Brain microvascular endothelial cell (primary cell): Measurements from ENCODE around the gene ABCG8.

ENCODE experiments used
- DNase-seq: peaks from one replicate; pipeline ENCODE4 v3.0.0-alpha.2; 2020
- H3K27ac ChIP-seq: fragments of 250-450 bp; sonication (Bioruptor Pico); 2 replicates; pipeline ENCODE4 v1.5.1; 2020; ENCODE audit warnings: mild to moderate bottlenecking, moderate library complexity
- H3K27me3 ChIP-seq: fragments of 250-450 bp; sonication (Bioruptor Pico); replicated peaks from 2 replicates; pipeline ENCODE4 v1.5.1; 2020; ENCODE audit warnings: mild to moderate bottlenecking
- H3K36me3 ChIP-seq: fragments of 250-450 bp; sonication (Bioruptor Pico); replicated peaks from 2 replicates; pipeline ENCODE4 v1.5.1; 2020; ENCODE audit warnings: mild to moderate bottlenecking
- H3K4me3 ChIP-seq: 2 replicates; pipeline ENCODE4 v1.5.1; 2011; ENCODE audit warnings: low read depth, mild to moderate bottlenecking, control low read depth, low read length, moderate library complexity
- in situ Hi-C: cut with HindIII; loops from 2 replicates; pipeline ENCODE4 v1.10.0; 2017; ENCODE audit warnings: low sequenced_read_pairs, low pct_ligation_motif_present
- TF ChIP-seq, protein P1 (sequence below): IDR thresholded peaks from 2 replicates; pipeline ENCODE4 v1.5.1; 2011; ENCODE audit warnings: low read depth, mild to moderate bottlenecking, moderate library complexity, low read length, control low read depth, inconsistent platforms; ENCODE audit errors: missing control alignments

ABCG8 gene

GRCh38 chr2:43796206-43796605 lies 42.6 kb upstream of the ABCG8 start:
- DNase-seq = no peak
- Histone ChIP-seq H3K27ac (no peak overlapping the region), H3K36me3 (no peaks in the 10 kb centered on the region), H3K4me3 (no peak overlapping the region), H3K27me3 (no peaks in the 10 kb centered on the region)
- TF ChIP-seq, protein P1, sequence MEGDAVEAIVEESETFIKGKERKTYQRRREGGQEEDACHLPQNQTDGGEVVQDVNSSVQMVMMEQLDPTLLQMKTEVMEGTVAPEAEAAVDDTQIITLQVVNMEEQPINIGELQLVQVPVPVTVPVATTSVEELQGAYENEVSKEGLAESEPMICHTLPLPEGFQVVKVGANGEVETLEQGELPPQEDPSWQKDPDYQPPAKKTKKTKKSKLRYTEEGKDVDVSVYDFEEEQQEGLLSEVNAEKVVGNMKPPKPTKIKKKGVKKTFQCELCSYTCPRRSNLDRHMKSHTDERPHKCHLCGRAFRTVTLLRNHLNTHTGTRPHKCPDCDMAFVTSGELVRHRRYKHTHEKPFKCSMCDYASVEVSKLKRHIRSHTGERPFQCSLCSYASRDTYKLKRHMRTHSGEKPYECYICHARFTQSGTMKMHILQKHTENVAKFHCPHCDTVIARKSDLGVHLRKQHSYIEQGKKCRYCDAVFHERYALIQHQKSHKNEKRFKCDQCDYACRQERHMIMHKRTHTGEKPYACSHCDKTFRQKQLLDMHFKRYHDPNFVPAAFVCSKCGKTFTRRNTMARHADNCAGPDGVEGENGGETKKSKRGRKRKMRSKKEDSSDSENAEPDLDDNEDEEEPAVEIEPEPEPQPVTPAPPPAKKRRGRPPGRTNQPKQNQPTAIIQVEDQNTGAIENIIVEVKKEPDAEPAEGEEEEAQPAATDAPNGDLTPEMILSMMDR = no peak
- in situ Hi-C loops = no loop called here

DNA sequence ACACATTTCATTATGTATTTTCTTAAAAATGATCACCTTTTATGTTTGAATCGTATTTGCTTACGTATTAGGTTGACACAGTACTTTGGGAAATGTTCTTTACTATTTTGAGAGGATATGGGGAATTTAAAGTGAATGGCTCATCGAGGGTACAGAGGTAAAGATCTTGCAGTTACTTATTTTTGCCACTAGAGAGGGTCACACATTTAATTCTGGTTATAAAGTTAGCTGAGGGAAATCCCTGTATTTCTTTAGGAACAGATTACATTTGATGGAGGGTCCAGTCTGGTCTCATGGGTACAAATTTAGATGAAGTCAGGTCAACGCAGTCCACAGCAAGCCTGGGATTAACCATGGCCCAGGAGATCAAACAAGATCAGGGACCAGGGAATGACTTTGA lies 40.5 kb upstream of the ABCG8 start:
- Histone ChIP-seq H3K27ac (no peak overlapping the region), H3K27me3 (no peaks in the 10 kb centered on the region), H3K36me3 (no peaks in the 10 kb centered on the region), H3K4me3 (no peak overlapping the region)
- in situ Hi-C loops = no loop called here
- TF ChIP-seq, protein P1 = no peak
- no peak for DNase-seq

- H3K4me3 ChIP-seq = no peak overlapping the region
- no peak overlapping the region for H3K27ac ChIP-seq
- no peaks in the 10 kb centered on the region for H3K36me3 ChIP-seq
- no peaks in the 10 kb centered on the region for H3K27me3 ChIP-seq
- in situ Hi-C loops = no loop called here
- TF ChIP-seq, protein P1 = no peak
- no peak for DNase-seq
Observed at GRCh38 chr2:43800894-43801293, 37.9 kb upstream of the ABCG8 start.

DNA sequence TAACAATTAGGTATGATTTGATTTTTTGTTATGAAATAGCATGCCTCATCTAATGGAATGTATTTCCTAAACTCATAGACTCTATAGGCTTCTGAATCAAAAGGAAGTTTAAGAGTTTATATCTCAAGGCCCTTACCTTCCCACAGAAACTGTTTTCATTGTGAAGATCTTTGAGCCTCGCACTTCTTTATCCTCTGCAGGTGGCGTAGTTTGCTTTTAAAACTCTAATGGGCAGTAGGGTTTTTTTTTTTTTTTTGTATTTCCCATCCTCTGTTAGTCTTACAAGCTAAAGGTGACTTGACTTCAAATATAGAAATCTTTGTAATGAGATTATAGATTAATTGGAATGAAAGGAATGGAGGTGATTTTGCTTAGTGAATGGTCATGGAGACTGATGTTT lies 36.6 kb upstream of the ABCG8 start:
- in situ Hi-C loops = no loop called here
- H3K4me3 ChIP-seq = no peak overlapping the region
- no peaks in the 10 kb centered on the region for H3K36me3 ChIP-seq
- H3K27me3 ChIP-seq = no peaks in the 10 kb centered on the region
- no peak overlapping the region for H3K27ac ChIP-seq
- no peak for DNase-seq
- TF ChIP-seq, protein P1 = no peak

DNA sequence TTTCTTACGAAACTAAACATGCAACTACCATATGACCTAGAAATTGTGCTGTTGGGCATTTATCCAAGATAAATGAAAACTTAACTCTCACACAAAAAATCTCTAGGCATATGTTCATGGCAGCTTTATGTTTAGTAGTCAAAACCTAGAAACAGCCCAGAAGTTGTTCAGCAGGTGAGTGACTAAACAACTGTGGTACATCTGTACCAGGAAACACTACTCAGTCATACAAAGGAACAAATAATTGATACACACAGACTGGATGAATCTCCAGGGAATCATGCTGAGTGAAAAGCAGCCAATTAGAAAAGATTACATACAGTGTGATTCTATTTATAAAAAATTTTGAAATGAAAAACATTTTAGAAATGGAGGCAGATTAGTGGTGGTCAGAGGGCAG lies 35.7 kb upstream of the ABCG8 start:
- in situ Hi-C loops = no loop called here
- DNase-seq = no peak
- Histone ChIP-seq H3K4me3 (no peak overlapping the region), H3K36me3 (no peaks in the 10 kb centered on the region), H3K27me3 (no peaks in the 10 kb centered on the region), H3K27ac (no peak overlapping the region)
- TF ChIP-seq, protein P1 = no peak

DNA sequence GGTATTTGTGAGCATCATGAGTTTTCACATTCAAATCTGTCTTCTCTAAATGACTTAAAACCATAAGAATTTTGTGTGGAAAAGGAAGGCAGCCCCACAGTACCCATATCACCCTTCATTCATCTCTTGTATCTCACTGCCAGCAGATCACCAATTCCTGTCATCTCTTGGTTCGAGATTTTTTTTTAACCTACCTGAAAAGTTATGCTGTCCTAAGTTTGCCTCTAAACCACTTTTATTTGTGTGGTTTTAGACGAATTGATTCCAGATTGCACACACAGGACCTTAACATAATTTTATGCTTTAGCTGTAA lies 32.1 kb upstream of the ABCG8 start:
- no peak for DNase-seq
- TF ChIP-seq, protein P1 = no peak

More for the DNA sequence above, 32.1 kb upstream of the ABCG8 start:
- in situ Hi-C loops = no loop called here
- H3K27ac ChIP-seq = no peak overlapping the region
- H3K36me3 ChIP-seq = no peaks in the 10 kb centered on the region
- no peak overlapping the region for H3K4me3 ChIP-seq
- H3K27me3 ChIP-seq = no peaks in the 10 kb centered on the region
